HepG2 (cell line): ENCODE results near the gene KIAA1755. TPM values are rescaled to one million over a fixed set of nuclear protein-coding genes. Genes with fewer than 3 reads are reported as not detected.

ENCODE experiments used
- CEBPG ChIP-seq: IDR thresholded peaks from 2 replicates; pipeline ENCODE4 v1.6.1; 2016
- ELF1 ChIP-seq: sonication (generic); formaldehyde crosslinking; IDR thresholded peaks from 2 replicates; pipeline ENCODE4 v1.4.0; 2020; ENCODE audit warnings: missing genetic modification reagents
- MLLT10 ChIP-seq: sonication (generic); formaldehyde crosslinking; IDR thresholded peaks from 2 replicates; pipeline ENCODE4 v1.4.0; 2020; ENCODE audit warnings: missing genetic modification reagents
- NKX3-1 ChIP-seq: sonication (generic); formaldehyde crosslinking; IDR thresholded peaks from 2 replicates; pipeline ENCODE4 v1.5.0; 2020; ENCODE audit warnings: missing genetic modification reagents
- PHF5A ChIP-seq: IDR thresholded peaks from one replicate; pipeline ENCODE4 v1.6.1; 2018; ENCODE audit warnings: low read depth, missing genetic modification reagents; ENCODE audit not compliant: unreplicated experiment
- POLR2AphosphoS5 ChIP-seq: IDR thresholded peaks from 2 replicates; pipeline ENCODE4 v1.6.1; 2012; ENCODE audit warnings: low read depth, low read length
- RARG ChIP-seq: sonication (generic); formaldehyde crosslinking; IDR thresholded peaks from 2 replicates; pipeline ENCODE4 v1.4.0; 2020; ENCODE audit warnings: low read depth, mild to moderate bottlenecking, missing genetic modification reagents
- ZNF788 ChIP-seq: sonication (generic); formaldehyde crosslinking; IDR thresholded peaks from 2 replicates; pipeline ENCODE4 v1.5.0; 2020; ENCODE audit warnings: mild to moderate bottlenecking, missing genetic modification reagents, borderline replicate concordance
- polyA plus RNA-seq, 8 experiments: library from polyadenylated mRNA; depleted of rRNA in 3 of 8; stranded (reverse) in 7 of 8; unstranded in 1 of 8; fragments of >200 nt; fragmentation: Illumina TruSeq in 4 of 8; extraction: Trizol in 4 of 8; gene quantifications; 2 replicates each; pipeline versions ENCODE4 v1.2.1 to v1.2.3, GENCODE V29; 2011 to 2016; ENCODE audit warnings: low read depth in 4 of 8, missing spikeins in 1 of 8, mixed read lengths in 1 of 8; ENCODE audit not compliant: insufficient read depth in 1 of 8
- total RNA-seq, 5 experiments: library from RNA; depleted of rRNA; stranded (reverse); fragments of >200 nt; fragmentation: Illumina TruSeq; extraction: Trizol; gene quantifications; 2 replicates each; pipeline ENCODE4 v1.2.3, GENCODE V29; 2016; ENCODE audit warnings: low read depth in 1 of 5
- TF ChIP-seq, protein P1 (sequence below): IDR thresholded peaks from 2 replicates; pipeline ENCODE4 v1.6.1; 2016; ENCODE audit warnings: control low read depth
- TF ChIP-seq, protein P2 (sequence below): sonication (generic); formaldehyde crosslinking; IDR thresholded peaks from 2 replicates; pipeline ENCODE4 v1.8.1; 2023; ENCODE audit warnings: mild to moderate bottlenecking, missing genetic modification reagents
- TF ChIP-seq, protein P3 (sequence below): sonication (generic); formaldehyde crosslinking; IDR thresholded peaks from 2 replicates; pipeline ENCODE4 v1.9.0; 2022; ENCODE audit warnings: low read depth, missing genetic modification reagents
- TF ChIP-seq, protein P4 (sequence below): sonication (generic); formaldehyde crosslinking; IDR thresholded peaks from 2 replicates; pipeline ENCODE4 v1.4.0; 2020; ENCODE audit warnings: missing genetic modification reagents, borderline replicate concordance

Gene KIAA1755
- total and polyA plus RNA-seq, 2 of the 13 experiments (the other 11 are each of a cell fraction or from before 2014, with no cell fraction given), result 0.04 TPM; not detected in 1

DNA sequence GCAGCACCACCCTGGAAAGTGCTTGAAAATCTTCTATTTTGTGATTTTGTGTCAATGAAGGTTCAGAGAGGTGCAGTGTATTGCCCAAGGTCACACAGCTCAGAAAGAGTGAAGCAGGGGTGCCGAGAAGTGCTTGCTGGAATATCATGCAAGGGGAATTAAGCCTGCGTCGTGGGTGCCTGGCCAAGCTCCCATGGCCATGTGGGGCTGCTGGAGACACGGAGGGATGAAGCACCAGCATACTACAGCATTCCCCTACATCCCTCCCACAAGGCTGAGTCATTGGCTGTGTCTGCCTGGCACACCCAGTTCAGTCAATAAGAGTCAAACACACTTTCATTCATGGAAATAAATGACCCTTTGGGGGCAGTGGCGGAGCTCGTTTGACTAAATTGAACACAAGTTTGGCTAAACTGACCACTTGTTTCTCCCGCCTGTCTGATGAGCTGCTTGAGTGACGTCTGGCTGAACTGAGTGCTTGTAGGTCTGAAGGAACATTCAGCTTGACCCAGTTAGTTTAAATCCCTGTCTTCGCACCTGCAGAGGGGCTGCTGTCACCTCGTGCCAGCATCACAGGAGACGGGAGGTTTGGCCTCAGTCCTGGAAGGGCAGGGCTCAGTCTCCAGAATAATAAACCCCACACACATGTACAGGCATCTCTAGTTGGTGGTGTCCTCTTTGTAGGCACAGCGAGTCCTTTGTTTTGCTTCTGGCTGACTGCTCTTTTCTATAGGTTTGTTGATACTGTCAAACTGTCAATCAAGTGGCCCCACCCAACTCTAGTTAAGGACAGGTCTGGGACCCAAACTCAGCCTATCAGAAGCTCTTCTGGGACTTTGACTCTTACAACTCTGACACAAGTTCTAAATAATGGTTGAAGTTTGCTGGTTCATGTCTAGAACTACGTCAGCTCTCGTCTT lies 87.0 kb downstream of the KIAA1755 start (continued):
- TF ChIP-seq, protein P1, sequence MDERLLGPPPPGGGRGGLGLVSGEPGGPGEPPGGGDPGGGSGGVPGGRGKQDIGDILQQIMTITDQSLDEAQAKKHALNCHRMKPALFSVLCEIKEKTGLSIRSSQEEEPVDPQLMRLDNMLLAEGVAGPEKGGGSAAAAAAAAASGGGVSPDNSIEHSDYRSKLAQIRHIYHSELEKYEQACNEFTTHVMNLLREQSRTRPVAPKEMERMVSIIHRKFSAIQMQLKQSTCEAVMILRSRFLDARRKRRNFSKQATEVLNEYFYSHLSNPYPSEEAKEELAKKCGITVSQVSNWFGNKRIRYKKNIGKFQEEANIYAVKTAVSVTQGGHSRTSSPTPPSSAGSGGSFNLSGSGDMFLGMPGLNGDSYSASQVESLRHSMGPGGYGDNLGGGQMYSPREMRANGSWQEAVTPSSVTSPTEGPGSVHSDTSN (CRISPR knock-in tag), result peak; percentile 75
- TF ChIP-seq MLLT10 (no peak), ELF1 (CRISPR knock-in tag) (no peak), NKX3-1 (CRISPR knock-in tag) (no peak), ZNF788 (no peak), CEBPG (CRISPR knock-in tag) (0 out of 2 replicates have a peak, but pooled peaks have one; percentile 2), RARG (CRISPR knock-in tag) (no peak), PHF5A (CRISPR knock-in tag) (no peak), POLR2AphosphoS5 (no peak)
- TF ChIP-seq, protein P2, sequence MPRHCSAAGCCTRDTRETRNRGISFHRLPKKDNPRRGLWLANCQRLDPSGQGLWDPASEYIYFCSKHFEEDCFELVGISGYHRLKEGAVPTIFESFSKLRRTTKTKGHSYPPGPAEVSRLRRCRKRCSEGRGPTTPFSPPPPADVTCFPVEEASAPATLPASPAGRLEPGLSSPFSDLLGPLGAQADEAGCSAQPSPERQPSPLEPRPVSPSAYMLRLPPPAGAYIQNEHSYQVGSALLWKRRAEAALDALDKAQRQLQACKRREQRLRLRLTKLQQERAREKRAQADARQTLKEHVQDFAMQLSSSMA (CRISPR knock-in tag), result no peak
- TF ChIP-seq, protein P3, sequence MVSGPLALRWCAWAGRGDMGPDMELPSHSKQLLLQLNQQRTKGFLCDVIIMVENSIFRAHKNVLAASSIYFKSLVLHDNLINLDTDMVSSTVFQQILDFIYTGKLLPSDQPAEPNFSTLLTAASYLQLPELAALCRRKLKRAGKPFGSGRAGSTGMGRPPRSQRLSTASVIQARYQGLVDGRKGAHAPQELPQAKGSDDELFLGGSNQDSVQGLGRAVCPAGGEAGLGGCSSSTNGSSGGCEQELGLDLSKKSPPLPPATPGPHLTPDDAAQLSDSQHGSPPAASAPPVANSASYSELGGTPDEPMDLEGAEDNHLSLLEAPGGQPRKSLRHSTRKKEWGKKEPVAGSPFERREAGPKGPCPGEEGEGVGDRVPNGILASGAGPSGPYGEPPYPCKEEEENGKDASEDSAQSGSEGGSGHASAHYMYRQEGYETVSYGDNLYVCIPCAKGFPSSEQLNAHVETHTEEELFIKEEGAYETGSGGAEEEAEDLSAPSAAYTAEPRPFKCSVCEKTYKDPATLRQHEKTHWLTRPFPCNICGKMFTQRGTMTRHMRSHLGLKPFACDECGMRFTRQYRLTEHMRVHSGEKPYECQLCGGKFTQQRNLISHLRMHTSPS (CRISPR knock-in tag), result no peak
- TF ChIP-seq, protein P4, sequence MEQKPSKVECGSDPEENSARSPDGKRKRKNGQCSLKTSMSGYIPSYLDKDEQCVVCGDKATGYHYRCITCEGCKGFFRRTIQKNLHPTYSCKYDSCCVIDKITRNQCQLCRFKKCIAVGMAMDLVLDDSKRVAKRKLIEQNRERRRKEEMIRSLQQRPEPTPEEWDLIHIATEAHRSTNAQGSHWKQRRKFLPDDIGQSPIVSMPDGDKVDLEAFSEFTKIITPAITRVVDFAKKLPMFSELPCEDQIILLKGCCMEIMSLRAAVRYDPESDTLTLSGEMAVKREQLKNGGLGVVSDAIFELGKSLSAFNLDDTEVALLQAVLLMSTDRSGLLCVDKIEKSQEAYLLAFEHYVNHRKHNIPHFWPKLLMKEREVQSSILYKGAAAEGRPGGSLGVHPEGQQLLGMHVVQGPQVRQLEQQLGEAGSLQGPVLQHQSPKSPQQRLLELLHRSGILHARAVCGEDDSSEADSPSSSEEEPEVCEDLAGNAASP (CRISPR knock-in tag), result no peak
